Measurements from ENCODE around the gene SLC39A13.

DNA sequence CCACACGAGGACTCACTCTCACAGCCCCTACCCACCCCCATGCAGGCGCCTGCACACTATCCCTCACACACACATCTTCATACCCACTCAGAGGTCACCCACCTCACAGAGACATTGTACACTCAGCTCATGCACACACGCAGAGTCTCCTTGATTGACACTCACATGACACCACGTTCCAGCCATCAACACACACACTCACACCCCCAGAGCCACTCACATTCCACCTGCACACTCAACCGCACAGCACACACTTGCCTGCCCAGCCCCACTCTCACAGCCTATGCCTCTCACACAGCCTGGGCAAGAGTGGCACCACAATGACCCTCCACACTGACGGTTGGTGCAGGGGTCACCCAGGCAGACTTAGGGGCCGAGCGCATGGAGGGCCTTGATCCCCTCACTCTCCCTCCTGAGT is 32.3 kb upstream of the SLC39A13 start:
- TF ChIP-seq, protein P1, sequence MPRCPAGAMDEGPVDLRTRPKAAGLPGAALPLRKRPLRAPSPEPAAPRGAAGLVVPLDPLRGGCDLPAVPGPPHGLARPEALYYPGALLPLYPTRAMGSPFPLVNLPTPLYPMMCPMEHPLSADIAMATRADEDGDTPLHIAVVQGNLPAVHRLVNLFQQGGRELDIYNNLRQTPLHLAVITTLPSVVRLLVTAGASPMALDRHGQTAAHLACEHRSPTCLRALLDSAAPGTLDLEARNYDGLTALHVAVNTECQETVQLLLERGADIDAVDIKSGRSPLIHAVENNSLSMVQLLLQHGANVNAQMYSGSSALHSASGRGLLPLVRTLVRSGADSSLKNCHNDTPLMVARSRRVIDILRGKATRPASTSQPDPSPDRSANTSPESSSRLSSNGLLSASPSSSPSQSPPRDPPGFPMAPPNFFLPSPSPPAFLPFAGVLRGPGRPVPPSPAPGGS (CRISPR knock-in tag; IDR thresholded peaks at IDR 0.05) = no peak
- no peak for TF ChIP-seq KDM5B (CRISPR knock-in tag; IDR thresholded peaks at IDR 0.05; ENCODE audit: borderline replicate concordance)
